ENCODE results near the gene MATCAP1. TPM values are rescaled to one million over a fixed set of nuclear protein-coding genes. Genes with fewer than 3 reads are reported as not detected.

The MATCAP1 gene
- polyA plus RNA-seq, 1 donor from 2014 or later = 323 TPM

GRCh38 chr16:67157892-67158635 lies 25.7 kb downstream of the MATCAP1 start:
- Histone ChIP-seq H3K9ac (ENCODE audit: low read length) (no peak overlapping the region), H3K4me3 (ENCODE audit: low read length) (no peak overlapping the region), H2AFZ (ENCODE audit: low read depth, low read length) (no peak overlapping the region), H3K4me2 (ENCODE audit: low read length) (no peak overlapping the region), H3K9me3 (ENCODE audit: low read length) (no peaks in the 10 kb centered on the region), H3K36me3 (ENCODE audit: insufficient read depth, low read length) (no peaks in the 10 kb centered on the region), H3F3A (ENCODE audit: insufficient read depth, low read length, poor library complexity, severe bottlenecking) (no peaks in the 10 kb centered on the region), H3K27me3 (ENCODE audit: insufficient read depth, low read depth, low read length) (peaks cover 100% of the 10 kb centered on the region), H4K20me1 (ENCODE audit: insufficient read depth) (no peaks in the 10 kb centered on the region), H3K27ac (ENCODE audit: low read length) (no peak overlapping the region), H3K79me2 (replicated peaks; ENCODE audit: insufficient read depth, low read length) (no peaks in the 10 kb centered on the region), H3K9me2 (ENCODE audit: insufficient read depth, low read length) (no peaks in the 10 kb centered on the region)
- TF ChIP-seq EP300 (conservative IDR thresholded peaks at IDR 0.05; ENCODE audit: poor library complexity, severe bottlenecking) = no peak
- no peak for TF ChIP-seq POLR2AphosphoS5 (IDR thresholded peaks at IDR 0.05)
- no peak for TF ChIP-seq MXI1 (conservative IDR thresholded peaks at IDR 0.05; ENCODE audit: poor library complexity, severe bottlenecking)
- no peak for TF ChIP-seq EZH2 (IDR thresholded peaks at IDR 0.05; ENCODE audit: borderline replicate concordance, insufficient read depth, low read length, poor library complexity, severe bottlenecking)
- TF ChIP-seq CTCF (IDR thresholded peaks at IDR 0.05; ENCODE audit: poor library complexity, severe bottlenecking) = no peak
- no peak for TF ChIP-seq REST (IDR thresholded peaks at IDR 0.05; ENCODE audit: borderline replicate concordance)
- TF ChIP-seq TAF1 (IDR thresholded peaks at IDR 0.05; ENCODE audit: low read depth) = no peak
- no peak for TF ChIP-seq SMC3 (conservative IDR thresholded peaks at IDR 0.05; ENCODE audit: poor library complexity)
- TF ChIP-seq RAD21 (conservative IDR thresholded peaks at IDR 0.05) = no peak

DNA sequence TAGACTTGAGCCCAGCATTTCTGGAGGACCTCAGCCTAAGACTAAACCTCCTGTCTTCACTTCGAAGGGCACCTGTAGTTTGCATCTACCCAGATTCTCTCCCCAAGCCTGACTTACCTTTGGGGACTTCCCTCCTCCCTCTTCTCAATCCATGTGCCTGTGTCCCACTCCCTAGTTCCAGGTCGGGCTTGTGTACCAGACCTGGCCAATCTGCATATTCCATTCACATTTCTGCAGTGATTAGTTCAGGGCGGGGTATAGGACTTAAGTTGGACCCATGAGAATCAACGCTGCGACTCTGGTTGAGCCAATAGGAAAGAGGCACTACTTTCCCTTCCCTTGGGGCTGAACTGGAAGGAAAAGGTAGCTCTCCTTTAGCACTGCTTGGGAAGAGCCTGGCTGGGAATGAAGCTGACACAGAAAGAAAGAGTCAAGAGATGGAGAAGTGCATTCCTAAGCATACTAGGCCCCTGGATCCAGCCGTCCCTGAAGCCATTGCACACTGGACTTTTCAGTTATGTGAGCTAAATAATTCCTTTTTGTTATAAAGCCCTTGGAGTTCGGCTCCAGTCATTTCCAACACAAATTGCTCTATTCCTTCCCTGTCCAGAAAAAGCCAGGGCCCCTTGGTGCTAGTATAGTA lies 26.5 kb downstream of the MATCAP1 start:
- Histone ChIP-seq H3K79me2 (replicated peaks; ENCODE audit: insufficient read depth, low read length) (no peaks in the 10 kb centered on the region), H2AFZ (ENCODE audit: low read depth, low read length) (no peak overlapping the region), H3K27ac (ENCODE audit: low read length) (no peak overlapping the region), H3K4me2 (ENCODE audit: low read length) (no peak overlapping the region), H3F3A (ENCODE audit: insufficient read depth, low read length, poor library complexity, severe bottlenecking) (no peaks in the 10 kb centered on the region), H3K9me2 (ENCODE audit: insufficient read depth, low read length) (no peaks in the 10 kb centered on the region), H3K27me3 (ENCODE audit: insufficient read depth, low read depth, low read length) (peaks cover 100% of the 10 kb centered on the region), H3K9ac (ENCODE audit: low read length) (no peak overlapping the region), H4K20me1 (ENCODE audit: insufficient read depth) (no peaks in the 10 kb centered on the region), H3K36me3 (ENCODE audit: insufficient read depth, low read length) (no peaks in the 10 kb centered on the region), H3K9me3 (ENCODE audit: low read length) (no peaks in the 10 kb centered on the region), H3K4me3 (ENCODE audit: low read length) (no peak overlapping the region)
- TF ChIP-seq SMC3 (conservative IDR thresholded peaks at IDR 0.05; ENCODE audit: poor library complexity) (no peak), EP300 (conservative IDR thresholded peaks at IDR 0.05; ENCODE audit: poor library complexity, severe bottlenecking) (no peak), POLR2AphosphoS5 (IDR thresholded peaks at IDR 0.05) (no peak), CTCF (IDR thresholded peaks at IDR 0.05; ENCODE audit: poor library complexity, severe bottlenecking) (no peak), RAD21 (conservative IDR thresholded peaks at IDR 0.05) (no peak), EZH2 (IDR thresholded peaks at IDR 0.05; ENCODE audit: borderline replicate concordance, insufficient read depth, low read length, poor library complexity, severe bottlenecking) (no peak), REST (IDR thresholded peaks at IDR 0.05; ENCODE audit: borderline replicate concordance) (no peak), TAF1 (IDR thresholded peaks at IDR 0.05; ENCODE audit: low read depth) (no peak), MXI1 (conservative IDR thresholded peaks at IDR 0.05; ENCODE audit: poor library complexity, severe bottlenecking) (no peak)
